HG02798 (cell line): ENCODE measurements around the gene NOTCH2NLA.
"Not testable (repeated sequence)": the region's sequence is repeated elsewhere in the genome, so short reads cannot be mapped to it uniquely, and the experiment has no call there.

Source experiments
- ATAC-seq: cut with Tn5 transposase; IDR thresholded peaks from one replicate; pipeline ENCODE4 v1.9.1; 2021; ENCODE audit warnings: mild to moderate bottlenecking; ENCODE audit not compliant: unreplicated experiment, poor library complexity

Gene NOTCH2NLA

GRCh38 chr1:146174531-146174930 lies 54.3 kb downstream of the NOTCH2NLA start:
- ATAC-seq, result not testable (repeated sequence)

DNA sequence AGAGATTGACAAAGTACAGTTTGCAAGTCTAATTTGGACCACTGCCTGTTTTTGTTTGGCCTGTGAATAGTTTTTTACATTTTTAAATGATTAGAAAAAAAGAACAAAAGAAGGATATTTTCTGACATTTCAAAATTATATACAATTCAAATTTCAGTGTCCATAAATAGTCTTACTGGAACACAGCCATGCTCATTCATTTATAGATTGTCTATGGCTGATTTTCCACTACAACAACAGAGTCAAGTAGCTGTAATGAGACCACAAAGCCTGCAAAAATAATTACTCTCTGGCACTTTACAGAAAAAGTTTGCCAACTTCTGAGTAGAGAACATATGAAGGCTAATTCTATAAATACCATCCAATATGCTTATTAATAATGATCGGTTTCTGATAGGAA lies 61.1 kb downstream of the NOTCH2NLA start:
- ATAC-seq, result not testable (repeated sequence)

DNA sequence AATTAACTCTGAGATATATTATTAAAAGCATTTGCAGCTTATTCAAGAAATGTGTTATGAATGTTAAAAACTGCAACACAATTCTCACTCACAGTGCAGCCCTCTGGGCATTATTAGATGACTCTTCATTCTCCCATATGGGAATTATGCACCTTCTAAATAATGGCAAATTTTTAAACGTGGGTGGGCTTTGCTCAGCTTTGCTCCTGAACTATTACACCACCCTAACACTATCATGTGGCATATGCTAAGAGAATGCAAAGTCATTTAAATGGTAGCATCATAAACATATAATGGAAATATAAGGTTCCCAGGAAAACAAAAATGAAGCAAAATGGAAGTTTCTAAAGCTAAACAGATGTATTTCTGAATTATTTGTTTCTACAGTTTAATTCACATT lies 61.5 kb downstream of the NOTCH2NLA start:
- not testable (repeated sequence) for ATAC-seq

DNA sequence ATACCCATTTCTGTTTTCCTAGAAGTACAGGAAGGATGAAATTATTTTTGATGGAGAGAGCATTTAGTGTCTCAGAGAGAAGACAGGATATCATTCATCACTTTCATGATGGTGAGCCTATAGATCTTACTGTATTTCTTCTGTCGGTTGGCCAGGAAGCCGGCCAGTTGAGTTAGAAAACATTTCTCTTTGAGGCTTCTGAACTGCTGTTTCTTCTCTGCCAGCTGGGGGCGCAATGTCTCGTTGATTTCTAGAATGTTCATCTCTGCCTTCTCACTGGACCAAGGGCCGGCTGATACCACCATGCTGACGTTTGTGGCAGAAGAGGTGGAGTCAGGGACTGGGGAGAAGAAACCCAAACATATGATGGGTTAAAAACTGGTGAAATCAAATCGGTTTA lies 84.4 kb downstream of the NOTCH2NLA start, which contains the start of gene NBPF10:
TSS of gene NBPF10 (minus strand) at position 340 of the 400 bp plus-strand sequence. CDS start at position 305, 35 bp downstream.
- not testable (repeated sequence) for ATAC-seq
